Right renal pelvis (tissue), 4 donors: ENCODE results near the gene NKTR. TPM values are rescaled to one million over a fixed set of nuclear protein-coding genes. Genes with fewer than 3 reads are reported as not detected.
A peak's percentile ranks its signal among the peaks of the same experiment; 100 is the strongest.

Source experiments
- DNase-seq, 4 donors: peaks; one replicate each; pipeline ENCODE4 v3.0.0-alpha.2; 2013; ENCODE audit warnings: low read depth in 4 of 4, low spot score in 3 of 4, missing footprints in 1 of 4
- polyA plus RNA-seq, 4 donors: library from polyadenylated mRNA; unstranded; fragments of 120-200 nt; gene quantifications; one replicate each; pipeline ENCODE4 v1.2.1, GENCODE V29; 2013; ENCODE audit not compliant: insufficient read length in 4 of 4

Gene NKTR
- polyA plus RNA-seq, 4 donors = 70.5 to 112 (median 76.9) TPM

DNA sequence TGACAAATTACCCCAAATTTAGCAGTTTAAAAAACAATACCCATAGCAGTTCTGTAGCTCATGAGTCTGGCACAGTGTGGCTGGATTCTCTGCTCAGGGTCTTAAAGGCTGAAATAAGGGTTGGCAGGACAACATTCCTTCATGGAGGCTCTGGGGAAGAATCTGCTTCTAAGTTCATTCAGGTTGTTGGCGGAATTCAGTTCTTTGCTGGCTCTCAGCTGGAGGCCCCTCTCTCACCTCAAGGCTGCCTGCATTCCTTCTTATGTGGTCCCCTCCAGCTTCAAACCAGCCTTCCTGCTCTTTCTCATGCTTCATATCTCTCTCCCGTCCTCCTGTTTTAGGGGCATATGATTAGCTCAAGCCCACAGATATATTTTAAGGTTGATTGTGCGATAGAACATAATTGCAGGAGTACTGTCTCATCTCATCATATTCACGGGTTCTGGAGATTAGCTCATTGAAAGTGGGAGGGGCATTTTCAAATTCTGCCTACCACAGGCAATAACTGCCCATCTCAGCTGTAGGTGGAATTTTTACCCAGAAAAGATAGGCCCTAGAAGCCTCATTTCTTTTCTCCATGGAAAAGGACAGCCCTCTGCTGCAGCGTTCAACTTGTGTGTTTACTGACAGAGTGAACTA is 47.5 kb downstream of the NKTR start:
- DNase-seq = no peak

DNA sequence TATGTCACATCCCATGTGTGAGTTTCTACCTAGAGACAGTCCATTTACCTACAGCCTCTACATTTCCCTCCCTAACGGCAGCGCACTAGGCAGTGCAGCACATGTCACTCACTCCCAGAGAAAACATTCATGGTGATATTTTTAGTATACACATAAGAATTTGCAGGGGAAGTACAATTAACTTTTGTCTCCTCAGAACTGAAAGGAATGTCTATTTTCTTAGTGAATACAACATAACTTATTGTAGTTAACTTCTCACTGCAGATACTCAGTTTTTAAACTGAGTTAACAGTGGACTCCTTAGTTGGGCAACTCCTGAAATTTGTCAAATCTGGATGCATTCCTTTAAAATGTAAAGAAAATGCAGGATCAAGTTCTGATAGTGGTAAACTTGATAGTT is 48.5 kb downstream of the NKTR start:
- no peak for DNase-seq

DNA sequence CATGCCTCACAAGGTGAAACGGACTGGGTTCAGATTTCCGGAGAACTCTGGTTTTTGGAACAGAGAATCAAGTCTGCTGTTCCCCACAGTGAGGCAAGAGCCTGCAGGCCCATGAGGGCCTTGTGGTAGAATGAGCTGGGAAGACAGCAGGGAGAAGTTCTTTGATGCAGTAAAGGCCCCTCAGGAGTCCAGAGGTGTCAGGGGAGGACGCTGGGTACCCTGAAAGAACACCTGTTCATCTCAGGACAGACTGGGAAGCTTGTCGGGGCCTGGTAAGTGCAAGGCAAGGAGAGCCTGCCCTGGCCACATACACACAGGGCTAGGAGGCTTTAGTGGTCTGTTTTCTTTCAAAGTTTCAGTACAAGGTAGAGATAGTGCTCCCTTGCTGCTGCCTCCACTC is 49.3 kb downstream of the NKTR start:
- no peak for DNase-seq

DNA sequence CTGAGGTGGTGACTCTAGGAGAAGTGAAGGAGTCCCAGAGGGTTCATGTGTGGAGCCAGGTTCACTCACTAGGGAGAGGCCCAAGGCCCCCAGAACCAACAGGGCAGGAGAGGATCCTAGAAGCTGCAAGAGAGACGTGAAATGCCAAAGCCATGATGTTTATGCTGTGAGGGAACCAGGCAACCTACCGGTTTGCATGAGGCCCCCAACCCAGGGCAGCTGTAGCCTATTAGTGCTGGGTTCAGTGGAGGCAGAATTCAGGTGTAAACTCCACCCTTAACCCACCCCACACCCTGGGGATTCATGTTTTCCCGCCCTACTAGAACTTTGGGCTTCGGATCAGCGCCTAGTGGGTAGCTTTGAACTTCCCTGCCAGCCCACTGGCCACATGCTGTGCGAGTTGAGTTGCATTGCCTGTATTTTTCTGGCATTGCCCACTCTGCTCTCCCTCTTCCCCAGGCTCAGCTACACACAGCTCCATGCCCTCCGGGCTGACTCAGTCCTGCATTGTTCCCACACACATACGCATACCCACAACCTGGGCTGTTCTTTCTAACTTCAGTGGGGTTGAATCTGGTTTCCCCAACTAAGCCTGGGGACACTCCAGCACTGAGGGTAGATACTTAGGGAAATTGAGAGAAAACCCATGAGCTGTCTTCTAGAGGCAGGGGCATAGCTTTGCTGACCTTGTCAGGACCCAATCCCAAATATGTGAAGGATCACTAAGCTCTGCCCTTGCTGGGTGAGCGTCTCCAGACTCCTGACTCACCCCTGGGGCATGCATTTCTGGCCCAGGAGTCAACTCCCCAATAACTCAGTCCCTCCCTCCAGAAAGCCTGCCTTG is 51.0 kb downstream of the NKTR start:
- DNase-seq = no peak

DNA sequence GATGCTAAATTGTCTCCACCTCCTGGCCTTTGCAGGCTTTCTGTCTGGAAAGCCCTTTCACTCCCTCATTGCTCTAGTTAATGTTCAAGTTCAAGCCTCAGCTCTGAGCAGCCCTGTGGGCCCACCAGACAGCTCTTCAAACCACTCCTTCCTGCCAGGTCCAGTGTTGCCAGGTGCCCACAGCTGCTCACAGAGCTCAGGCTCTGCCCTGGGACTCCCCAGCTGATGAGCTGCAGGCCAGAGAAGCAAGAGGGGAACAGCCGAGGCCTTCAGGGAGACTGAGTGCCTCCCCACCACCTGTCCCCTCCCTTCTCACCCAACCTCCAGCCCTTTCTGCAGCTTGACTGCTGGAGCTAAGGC is 51.7 kb downstream of the NKTR start:
- no peak for DNase-seq

DNA sequence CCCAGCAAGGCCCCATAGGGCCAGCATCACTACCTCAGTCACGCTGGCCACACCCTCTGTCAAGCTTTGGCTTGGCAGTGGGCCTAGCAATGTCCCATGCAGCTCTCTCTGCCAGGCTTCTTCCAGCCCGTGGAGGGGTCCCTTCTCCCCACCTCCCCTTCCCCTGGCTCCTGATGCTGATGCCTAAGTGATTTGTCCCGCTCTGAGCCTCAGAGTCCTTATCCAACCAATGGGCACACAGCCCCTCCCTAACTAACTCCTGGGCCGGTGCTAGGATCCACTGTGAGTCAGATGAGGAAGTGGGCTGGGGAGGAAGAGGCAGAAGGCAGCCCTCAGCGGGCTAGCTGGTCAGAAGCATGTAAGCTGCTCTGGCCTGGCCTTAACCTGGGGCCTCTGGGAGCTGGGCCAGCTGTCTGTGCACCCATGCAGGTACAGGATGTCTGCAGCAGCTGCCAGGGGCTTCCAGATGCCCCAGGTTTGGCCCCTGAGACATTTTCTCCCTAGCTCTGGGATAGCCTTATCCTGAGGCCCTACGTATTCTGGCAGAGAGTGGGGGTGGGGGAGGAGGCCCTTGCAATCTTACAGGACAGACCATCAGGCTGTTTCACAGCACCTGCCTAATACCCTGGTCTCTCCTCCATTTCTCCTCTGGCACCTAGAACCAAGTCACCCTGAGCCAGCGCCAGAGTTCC is 52.3 kb downstream of the NKTR start:
- DNase-seq = no peak

DNA sequence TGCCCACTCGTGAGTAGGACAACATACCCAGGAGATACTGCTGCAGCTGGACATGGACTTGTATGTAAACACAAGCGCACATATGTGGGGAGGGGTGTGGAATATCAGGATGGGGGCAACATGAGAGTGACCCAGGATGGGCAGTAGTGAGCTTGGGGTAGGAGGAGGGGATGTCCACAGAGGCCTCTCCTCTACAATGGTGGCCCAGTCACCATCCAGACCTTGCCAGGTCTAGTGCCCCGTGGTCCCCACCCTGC is 52.7 kb downstream of the NKTR start:
- no peak for DNase-seq

DNA sequence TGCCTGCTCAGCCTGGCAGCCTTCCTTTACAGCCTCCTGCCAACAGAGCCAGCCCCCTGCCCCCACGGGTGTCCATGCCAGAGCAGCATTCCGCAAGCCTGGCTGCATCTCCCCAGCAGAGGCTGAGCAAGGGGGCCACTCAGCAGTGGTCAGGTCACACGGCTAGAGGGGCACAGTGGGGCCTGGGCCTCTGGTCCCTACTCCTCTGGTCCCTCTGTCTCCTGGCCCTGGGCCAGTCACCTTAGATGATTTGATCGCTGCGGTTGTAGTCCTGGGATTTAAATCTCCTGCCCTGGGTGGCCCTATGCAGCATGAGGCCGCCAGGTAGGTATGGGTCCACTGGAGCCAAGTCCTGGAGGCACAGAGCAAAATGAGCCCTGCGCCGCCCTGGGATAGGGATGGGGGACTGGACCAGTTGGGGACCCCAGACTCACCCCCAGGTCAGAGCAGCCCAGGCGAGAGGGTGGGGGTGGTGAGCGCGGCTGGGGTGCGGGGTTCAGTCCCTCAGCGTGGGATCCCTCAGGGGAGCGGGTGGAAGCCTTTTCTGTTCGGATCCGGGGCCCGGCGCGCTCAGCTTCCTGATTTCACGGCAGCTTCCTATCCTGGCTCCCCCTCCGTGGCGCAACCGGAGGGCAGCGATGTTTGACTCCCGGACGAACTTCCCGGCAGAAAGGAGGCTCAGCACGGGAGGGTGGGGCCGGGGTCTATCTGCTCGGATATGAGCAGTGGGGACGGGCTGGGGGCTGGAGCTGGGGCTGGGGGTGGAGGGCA is 53.3 kb downstream of the NKTR start, which contains the start of gene ZBTB47:
Gene ZBTB47, plus strand, starts transcription at position 138 of the 771 bp plus-strand sequence. CDS start 4,659 bp downstream, outside the sequence.
- DNase-seq = no peak

DNA sequence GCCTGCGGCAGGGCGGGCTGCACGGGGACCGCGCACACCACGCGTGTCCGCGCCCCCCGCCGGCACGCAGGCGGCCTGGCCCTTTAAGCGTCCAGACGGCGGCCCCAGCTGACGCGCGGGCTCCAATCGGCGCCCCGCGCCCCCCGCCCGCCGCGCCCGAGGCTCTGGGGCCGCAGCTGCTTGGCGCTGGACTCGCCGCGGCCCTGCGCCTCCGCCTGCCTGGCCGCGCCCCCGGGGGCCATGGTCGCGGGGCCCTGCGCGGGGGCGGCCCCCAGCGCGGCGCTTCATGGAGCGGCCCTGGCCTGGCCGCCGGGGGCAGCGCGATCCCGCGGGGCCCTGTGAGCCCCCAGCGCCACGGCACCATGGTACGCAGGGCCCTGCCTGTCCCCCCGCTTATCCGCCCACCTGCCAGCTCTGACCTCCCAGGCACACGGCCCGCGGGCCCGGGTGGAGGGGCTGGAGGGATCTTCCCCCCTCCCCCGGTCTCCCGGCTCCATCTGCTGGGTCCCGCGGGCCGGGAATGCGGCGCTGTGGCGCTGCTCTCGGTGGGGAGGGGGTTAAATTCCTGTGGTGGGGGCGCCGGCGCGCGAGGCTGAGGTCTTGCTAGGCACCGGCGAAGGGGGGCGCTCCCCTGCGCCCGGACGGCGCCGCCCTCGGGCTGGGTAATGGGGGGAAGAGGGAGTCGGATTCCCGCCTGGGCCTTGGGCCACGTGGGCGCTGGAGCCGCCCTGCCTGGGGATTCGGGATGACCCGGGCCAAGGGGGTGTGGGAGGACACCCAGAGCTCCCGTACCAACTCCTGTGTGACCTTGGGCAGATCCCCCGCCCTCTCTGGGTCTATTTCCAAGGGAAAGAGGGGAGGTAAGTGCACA is 54.1 kb downstream of the NKTR start:
- DNase-seq = peak in 3 of 4 donors; percentile 36 to 43 (median 39)

DNA sequence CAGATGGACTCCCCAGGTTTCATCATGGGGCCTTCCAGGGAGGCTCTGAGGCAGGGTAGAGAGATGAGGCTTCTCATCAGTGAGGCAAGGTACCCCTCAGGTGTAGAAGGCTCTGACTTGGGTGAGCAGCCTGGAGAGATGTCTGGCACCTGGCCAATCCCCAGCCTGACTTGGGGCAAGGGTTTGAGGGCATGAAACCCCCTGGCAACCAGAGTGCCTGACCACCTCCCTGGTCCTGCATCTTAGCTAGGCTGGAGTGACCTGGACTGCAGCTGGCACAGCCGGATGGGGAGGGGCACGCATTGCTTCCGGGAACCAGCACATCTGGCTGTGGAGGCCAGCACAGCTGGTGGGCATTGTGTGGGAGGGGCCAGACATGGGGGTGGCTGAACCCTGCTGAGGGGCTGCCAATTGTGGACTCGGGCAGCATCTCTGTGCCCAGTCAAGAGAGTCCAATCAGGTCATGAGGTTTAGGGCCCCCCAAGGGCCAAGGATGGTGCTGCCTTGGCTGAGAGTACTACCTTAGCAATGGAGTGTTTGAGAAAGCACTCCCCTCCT is 54.9 kb downstream of the NKTR start:
- DNase-seq = no peak

DNA sequence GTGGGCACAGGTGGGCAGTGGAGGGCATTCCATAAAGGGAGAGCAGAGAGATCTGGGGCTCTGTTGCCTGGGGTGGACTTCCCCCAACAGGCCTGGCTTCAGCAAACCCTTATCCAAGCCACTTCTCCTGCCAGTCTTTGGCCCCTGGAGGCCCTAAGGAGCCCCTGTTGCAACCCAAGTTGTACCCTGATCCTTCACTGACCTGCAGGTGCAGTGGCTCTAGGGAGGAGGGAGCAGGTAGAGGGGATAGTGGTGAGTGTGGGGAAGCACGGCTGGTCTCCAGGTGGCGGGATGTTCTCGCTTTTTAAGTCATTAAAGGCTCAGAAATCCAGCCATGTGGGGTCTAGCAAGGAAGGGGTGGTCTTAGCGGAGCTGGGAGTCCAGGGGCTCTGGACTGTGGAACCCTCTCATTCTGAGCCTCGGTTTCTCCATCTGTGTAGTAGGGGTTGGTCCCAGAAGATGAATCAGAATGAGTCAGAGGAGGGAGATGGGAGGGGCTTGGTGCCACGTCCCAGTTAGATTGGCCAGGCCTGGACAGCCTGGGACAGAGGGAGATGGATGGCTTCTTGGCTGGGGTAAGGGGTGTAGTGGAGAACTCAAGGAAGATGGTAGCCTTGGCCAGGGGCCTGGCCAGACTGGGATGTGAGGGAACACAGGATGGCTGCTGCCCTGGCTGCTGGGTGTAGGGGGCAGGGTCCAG is 55.6 kb downstream of the NKTR start:
- DNase-seq = no peak

DNA sequence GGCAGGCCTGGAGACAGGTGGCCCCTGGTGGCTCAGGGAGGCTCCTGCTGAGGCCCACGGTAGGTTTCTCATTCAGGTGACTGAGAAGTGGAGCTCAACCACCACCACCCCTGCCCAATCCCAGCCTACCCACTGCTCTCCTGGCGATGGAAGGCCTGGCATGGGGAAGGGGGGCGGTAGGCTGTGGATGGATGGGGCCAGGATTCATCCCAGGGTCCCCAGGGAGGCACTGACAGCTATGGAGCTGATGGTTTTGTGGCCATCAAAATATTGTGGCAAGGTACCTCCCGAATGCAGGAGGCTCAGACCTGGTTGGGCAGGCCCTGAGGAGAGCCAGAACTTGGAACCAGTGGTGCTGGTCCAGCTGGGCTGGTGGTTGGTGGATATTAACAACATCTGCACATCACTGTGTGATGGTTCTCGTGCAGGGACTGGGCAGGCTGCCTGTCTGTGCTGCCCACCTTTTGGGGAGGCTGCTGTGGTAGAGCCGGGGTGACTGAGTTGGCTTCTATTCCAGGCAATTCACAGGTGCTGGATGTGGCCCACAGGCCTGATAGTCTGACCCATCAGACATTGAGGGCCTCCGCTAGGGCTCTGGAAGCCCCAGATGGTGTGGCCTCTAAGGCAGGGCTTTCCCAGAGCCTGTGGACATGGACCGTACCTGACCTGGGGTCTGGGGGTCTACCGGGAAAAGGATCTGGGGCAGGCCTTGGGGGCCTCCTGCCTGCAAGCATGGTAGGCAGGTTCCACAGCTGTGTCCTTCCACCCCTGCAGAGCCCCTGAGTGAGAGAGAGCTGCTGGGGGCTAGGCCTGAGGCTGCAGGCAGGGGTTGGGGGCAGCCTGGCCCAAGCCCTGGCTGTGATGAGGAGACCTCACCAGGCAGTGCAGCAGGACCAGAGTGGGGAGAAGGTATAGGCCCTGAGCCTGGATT is 56.5 kb downstream of the NKTR start:
- DNase-seq = no peak

DNA sequence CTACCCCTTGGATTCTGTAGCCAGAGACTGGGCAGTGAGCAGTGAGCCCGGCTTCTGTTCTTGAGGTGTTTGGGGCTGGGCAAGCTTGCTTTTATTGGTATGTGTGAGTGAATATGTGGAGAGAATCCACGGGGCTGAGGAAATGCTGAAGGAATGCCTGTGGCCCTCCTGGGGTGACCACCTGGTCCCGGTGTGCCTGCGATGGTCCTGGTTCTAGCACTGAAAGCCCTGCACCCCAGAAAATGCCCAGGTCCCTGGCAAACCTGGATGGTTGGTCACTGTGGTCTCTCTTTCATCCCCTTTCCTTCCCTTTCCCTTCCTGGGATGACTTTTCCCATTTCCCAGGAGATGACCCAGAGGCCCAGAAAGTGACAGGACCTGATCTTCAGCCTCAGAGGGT is 57.2 kb downstream of the NKTR start:
- DNase-seq = no peak

DNA sequence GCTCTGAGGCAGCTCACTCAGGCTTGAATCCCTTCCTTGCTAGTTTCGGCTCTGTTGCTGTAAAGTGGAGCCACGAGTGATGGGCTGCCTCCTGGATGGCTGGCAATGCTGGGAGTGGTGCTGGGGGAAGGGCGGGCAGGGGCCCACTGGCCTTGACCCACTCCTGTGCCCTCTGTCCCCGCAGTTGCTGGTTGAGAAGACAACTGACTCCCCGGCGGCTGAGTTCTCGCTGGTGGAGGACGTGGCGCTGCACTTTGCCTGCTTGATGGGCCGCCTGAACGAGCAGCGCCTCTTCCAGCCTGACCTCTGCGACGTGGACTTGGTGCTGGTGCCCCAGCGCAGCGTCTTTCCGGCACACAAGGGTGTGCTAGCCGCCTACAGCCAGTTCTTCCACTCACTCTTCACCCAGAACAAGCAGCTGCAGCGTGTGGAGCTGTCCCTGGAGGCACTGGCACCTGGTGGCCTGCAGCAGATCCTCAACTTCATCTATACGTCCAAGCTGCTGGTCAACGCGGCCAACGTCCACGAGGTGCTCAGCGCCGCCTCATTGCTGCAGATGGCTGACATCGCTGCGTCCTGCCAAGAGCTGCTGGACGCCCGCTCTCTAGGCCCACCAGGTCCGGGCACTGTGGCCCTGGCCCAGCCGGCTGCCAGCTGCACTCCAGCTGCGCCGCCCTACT is 57.7 kb downstream of the NKTR start:
- DNase-seq = no peak

DNA sequence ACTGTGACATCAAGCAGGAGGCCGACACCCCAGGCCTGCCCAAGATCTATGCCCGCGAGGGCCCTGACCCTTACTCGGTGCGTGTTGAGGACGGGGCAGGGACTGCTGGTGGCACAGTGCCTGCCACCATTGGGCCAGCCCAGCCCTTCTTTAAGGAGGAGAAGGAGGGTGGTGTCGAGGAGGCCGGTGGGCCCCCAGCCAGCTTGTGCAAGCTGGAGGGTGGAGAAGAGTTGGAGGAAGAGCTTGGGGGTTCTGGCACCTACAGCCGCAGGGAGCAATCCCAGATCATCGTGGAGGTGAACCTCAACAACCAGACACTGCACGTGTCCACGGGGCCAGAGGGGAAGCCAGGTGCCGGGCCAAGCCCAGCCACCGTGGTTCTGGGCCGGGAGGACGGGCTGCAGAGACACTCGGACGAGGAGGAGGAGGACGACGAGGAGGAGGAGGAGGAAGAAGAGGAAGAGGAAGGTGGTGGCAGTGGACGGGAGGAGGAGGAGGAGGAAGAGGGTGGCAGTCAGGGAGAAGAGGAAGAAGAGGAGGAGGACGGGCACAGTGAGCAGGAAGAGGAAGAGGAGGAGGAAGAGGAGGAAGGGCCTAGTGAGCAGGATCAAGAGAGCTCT is 58.4 kb downstream of the NKTR start:
- DNase-seq = no peak

DNA sequence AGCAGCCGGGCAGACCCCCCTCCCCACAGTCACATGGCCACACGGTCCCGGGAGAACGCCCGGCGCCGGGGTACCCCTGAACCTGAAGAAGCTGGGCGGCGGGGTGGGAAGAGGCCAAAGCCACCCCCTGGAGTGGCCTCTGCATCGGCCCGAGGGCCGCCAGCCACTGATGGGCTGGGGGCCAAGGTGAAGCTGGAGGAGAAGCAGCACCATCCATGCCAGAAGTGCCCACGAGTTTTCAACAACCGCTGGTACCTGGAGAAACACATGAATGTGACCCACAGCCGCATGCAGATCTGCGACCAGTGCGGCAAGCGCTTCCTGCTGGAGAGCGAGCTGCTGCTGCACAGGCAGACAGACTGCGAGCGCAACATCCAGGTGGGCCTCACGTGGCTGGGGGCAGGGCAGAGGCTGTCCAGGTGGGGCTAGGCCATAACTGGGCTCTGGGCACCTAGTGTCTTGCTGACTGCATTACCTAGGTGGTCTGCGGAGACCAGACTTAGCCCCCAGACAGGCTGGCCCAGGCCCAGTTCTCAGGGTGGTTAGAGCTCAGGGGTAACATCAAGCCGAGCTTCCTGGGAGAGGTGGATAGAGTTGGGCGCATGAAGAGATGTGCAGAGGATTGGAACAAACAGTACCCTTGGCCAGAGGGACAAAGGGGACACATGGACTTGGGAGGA is 59.1 kb downstream of the NKTR start:
- DNase-seq = no peak
